HepG2 (cell line): ENCODE measurements around the gene COPS4. TPM values are rescaled to one million over a fixed set of nuclear protein-coding genes. Genes with fewer than 3 reads are reported as not detected.

ENCODE experiments used
- ARID5B ChIP-seq: IDR thresholded peaks from 2 replicates; pipeline ENCODE4 v1.4.0; 2020; ENCODE audit warnings: mild to moderate bottlenecking, missing genetic modification reagents
- CCDC6 ChIP-seq: sonication (generic); formaldehyde crosslinking; IDR thresholded peaks from 2 replicates; pipeline ENCODE4 v1.8.1; 2022; ENCODE audit warnings: mild to moderate bottlenecking, missing genetic modification reagents, moderate library complexity
- CENPT ChIP-seq: sonication (generic); formaldehyde crosslinking; IDR thresholded peaks from 2 replicates; pipeline ENCODE4 v1.8.0; 2022; ENCODE audit warnings: low read depth, mild to moderate bottlenecking, moderate library complexity, missing genetic modification reagents
- CREB3 ChIP-seq: sonication (generic); formaldehyde crosslinking; IDR thresholded peaks from 2 replicates; pipeline ENCODE4 v1.5.0; 2020; ENCODE audit warnings: missing genetic modification reagents
- GATAD1 ChIP-seq: IDR thresholded peaks from 2 replicates; pipeline ENCODE4 v1.6.1; 2016; ENCODE audit warnings: missing genetic modification reagents, missing compliant biosample characterization
- GLMP ChIP-seq: sonication (generic); formaldehyde crosslinking; IDR thresholded peaks from 2 replicates; pipeline ENCODE4 v1.9.0; 2021; ENCODE audit warnings: missing genetic modification reagents, mild to moderate bottlenecking, borderline replicate concordance
- MTF2 ChIP-seq: sonication (generic); formaldehyde crosslinking; IDR thresholded peaks from 2 replicates; pipeline ENCODE4 v1.5.0; 2020; ENCODE audit warnings: missing genetic modification reagents, borderline replicate concordance
- MZF1 ChIP-seq: sonication (generic); formaldehyde crosslinking; IDR thresholded peaks from 2 replicates; pipeline ENCODE4 v1.8.1; 2023; ENCODE audit warnings: mild to moderate bottlenecking, missing genetic modification reagents, borderline replicate concordance
- PLSCR1 ChIP-seq: sonication (generic); formaldehyde crosslinking; IDR thresholded peaks from 2 replicates; pipeline ENCODE4 v1.5.0; 2020; ENCODE audit warnings: missing genetic modification reagents, mild to moderate bottlenecking, borderline replicate concordance
- REPIN1 ChIP-seq: sonication (generic); formaldehyde crosslinking; IDR thresholded peaks from 2 replicates; pipeline ENCODE4 v1.8.0; 2022; ENCODE audit warnings: missing genetic modification reagents, low read depth, mild to moderate bottlenecking, borderline replicate concordance
- SOX13 ChIP-seq, 3 experiments: fragments of 450-650 bp in 1 of 3; sonication (generic) in 1 of 3; formaldehyde crosslinking in 1 of 3; IDR thresholded peaks in 2 of 3; conservative IDR thresholded peaks in 1 of 3; 2 replicates each; pipeline versions ENCODE4 v1.5.0 to v1.6.1; 2016 to 2020; ENCODE audit warnings: antibody characterized with exemption in 1 of 3, mild to moderate bottlenecking in 1 of 3, missing compliant biosample characterization in 1 of 3, missing genetic modification reagents in 1 of 3, moderate library complexity in 1 of 3
- SRF ChIP-seq: IDR thresholded peaks from 2 replicates; pipeline ENCODE4 v1.6.1; 2011; ENCODE audit warnings: mild to moderate bottlenecking, low read depth, low read length, moderate library complexity
- TAF15 ChIP-seq: fragments of 200-400 bp; formaldehyde crosslinking; IDR thresholded peaks from one replicate; pipeline ENCODE4 v1.6.1; 2018; ENCODE audit warnings: mild to moderate bottlenecking, low read depth, low read length; ENCODE audit not compliant: poor library complexity, severe bottlenecking
- ZNF207 ChIP-seq: fragments of 450-650 bp; IDR thresholded peaks from 2 replicates; pipeline ENCODE4 v1.6.1; 2016; ENCODE audit warnings: antibody characterized with exemption, borderline replicate concordance
- ZNF574 ChIP-seq: sonication (generic); formaldehyde crosslinking; IDR thresholded peaks from 2 replicates; pipeline ENCODE4 v1.4.0; 2020; ENCODE audit warnings: missing genetic modification reagents
- ZSCAN25 ChIP-seq: sonication (generic); formaldehyde crosslinking; IDR thresholded peaks from 2 replicates; pipeline ENCODE4 v1.8.0; 2022; ENCODE audit warnings: mild to moderate bottlenecking, missing genetic modification reagents
- polyA plus RNA-seq, 8 experiments: library from polyadenylated mRNA; depleted of rRNA in 3 of 8; stranded (reverse) in 7 of 8; unstranded in 1 of 8; fragments of >200 nt; fragmentation: Illumina TruSeq in 4 of 8; extraction: Trizol in 4 of 8; gene quantifications; 2 replicates each; pipeline versions ENCODE4 v1.2.1 to v1.2.3, GENCODE V29; 2011 to 2016; ENCODE audit warnings: low read depth in 4 of 8, missing spikeins in 1 of 8, mixed read lengths in 1 of 8; ENCODE audit not compliant: insufficient read depth in 1 of 8
- total RNA-seq, 5 experiments: library from RNA; depleted of rRNA; stranded (reverse); fragments of >200 nt; fragmentation: Illumina TruSeq; extraction: Trizol; gene quantifications; 2 replicates each; pipeline ENCODE4 v1.2.3, GENCODE V29; 2016; ENCODE audit warnings: low read depth in 1 of 5

The COPS4 gene
- total and polyA plus RNA-seq, 2 of the 13 experiments (the other 11 are each of a cell fraction or from before 2014, with no cell fraction given) = 28.8 to 52.5 TPM

- TF ChIP-seq SRF (peak; percentile 90), ARID5B (CRISPR knock-in tag) (peak; percentile 66), REPIN1 (peak; percentile 95), MZF1 (CRISPR knock-in tag) (no peak), GLMP (CRISPR knock-in tag) (no peak), MTF2 (CRISPR knock-in tag) (no peak), ZNF207 (no peak), GATAD1 (CRISPR knock-in tag) (peak; percentile 97), PLSCR1 (CRISPR knock-in tag) (no peak), TAF15 (no peak), SOX13 (IDR thresholded peaks at IDR 0.05) (0 out of 2 replicates have a peak, but pooled peaks have one; percentile 24), SOX13 (CRISPR knock-in tag; conservative IDR thresholded peaks at IDR 0.05 in 1 of 2, IDR thresholded peaks at IDR 0.05 in 1 of 2) (peak in 1 of 2 experiments; percentile 59; a peak in 2 of 4 replicates), ZSCAN25 (CRISPR knock-in tag) (peak; percentile 66; the same call in 1 of the 2 replicates), ZNF574 (CRISPR knock-in tag) (peak; percentile 99), CENPT (CRISPR knock-in tag) (no peak), CCDC6 (peak; percentile 75), CREB3 (no peak)
Observed at GRCh38 chr4:83034630-83035494, at the start of gene COPS4 (continued).
